IMR-90 (cell line): ENCODE data around the gene SMAD2. TPM values are rescaled to one million over a fixed set of nuclear protein-coding genes. Genes with fewer than 3 reads are reported as not detected.

ENCODE experiments used
- ATAC-seq: fragments of 200-7000 bp; cut with Tn5 transposase; 2 replicates; pipeline ENCODE4 v1.9.1; 2020; ENCODE audit warnings: low read depth, mild to moderate bottlenecking, moderate library complexity
- BruUV-seq: library from RNA; stranded (reverse); fragments of 400-500 nt; replicated peaks from 2 replicates; lab custom pipeline; 2021; lab: Mats Ljungman, UMichigan
- CTCF ChIA-PET: fragments of 300-600 bp; formaldehyde crosslinking; extraction: SDS; loops from one replicate; lab custom pipeline; 2021; ENCODE audit warnings: antibody characterized with exemption; lab: Yijun Ruan, JAX
- POLR2A ChIA-PET: fragments of 300-600 bp; sonication (Branson Sonifier 250); formaldehyde crosslinking; loops from one replicate; lab custom pipeline; 2022; ENCODE audit warnings: antibody characterized with exemption; ENCODE audit not compliant: unreplicated experiment; lab: Charles Lee
- DNase-seq: peaks from one replicate; pipeline ENCODE4 v3.0.0; 2013
- H2AFZ ChIP-seq: replicated peaks from 2 replicates; pipeline ENCODE3; 2013; ENCODE audit warnings: low read length, mild to moderate bottlenecking; ENCODE audit not compliant: poor library complexity
- H2AK5ac ChIP-seq: 2 replicates; pipeline ENCODE4 v1.6.1; 2013; ENCODE audit warnings: low read depth, low read length, inconsistent platforms
- H2AK9ac ChIP-seq: replicated peaks from 2 replicates; pipeline ENCODE3; 2013; ENCODE audit warnings: mild to moderate bottlenecking, low read depth, low read length, moderate library complexity; ENCODE audit not compliant: poor library complexity
- H2BK120ac ChIP-seq: 2 replicates; pipeline ENCODE4 v1.6.1; 2013; ENCODE audit warnings: low read depth, low read length, inconsistent platforms
- H2BK15ac ChIP-seq: 3 replicates; pipeline ENCODE4 v1.6.1; 2013; ENCODE audit warnings: low read depth, low read length, inconsistent platforms
- H2BK20ac ChIP-seq: 2 replicates; pipeline ENCODE4 v1.6.1; 2013; ENCODE audit warnings: low read depth, mild to moderate bottlenecking, inconsistent platforms, low read length, moderate library complexity
- H2BK5ac ChIP-seq: 2 replicates; pipeline ENCODE4 v1.6.1; 2013; ENCODE audit warnings: mild to moderate bottlenecking, low read depth, low read length, inconsistent platforms; ENCODE audit not compliant: poor library complexity, severe bottlenecking
- H3K14ac ChIP-seq: replicated peaks from 2 replicates; pipeline ENCODE4 v1.6.1; 2013; ENCODE audit warnings: low read depth, low read length, inconsistent platforms
- H3K18ac ChIP-seq: 2 replicates; pipeline ENCODE4 v1.6.1; 2013; ENCODE audit warnings: low read depth, low read length, control low read depth
- H3K23ac ChIP-seq: 2 replicates; pipeline ENCODE4 v1.6.1; 2013; ENCODE audit warnings: low read depth, low read length, inconsistent platforms
- H3K27ac ChIP-seq: 2 replicates; pipeline ENCODE4 v1.5.1; 2013; ENCODE audit warnings: mild to moderate bottlenecking, control low read depth, low read length; ENCODE audit not compliant: insufficient read depth
- H3K27me3 ChIP-seq: 2 replicates; pipeline ENCODE4 v1.6.1; 2013; ENCODE audit warnings: low read length; ENCODE audit not compliant: control insufficient read depth, insufficient read depth
- H3K36me3 ChIP-seq: 2 replicates; pipeline ENCODE4 v1.6.1; 2013; ENCODE audit warnings: low read length, mixed read lengths; ENCODE audit not compliant: control insufficient read depth, insufficient read depth
- H3K4ac ChIP-seq: 2 replicates; pipeline ENCODE4 v1.6.1; 2013; ENCODE audit warnings: low read depth, low read length, inconsistent platforms
- H3K4me1 ChIP-seq: 2 replicates; pipeline ENCODE4 v1.6.1; 2013; ENCODE audit warnings: low read length, mixed read lengths; ENCODE audit not compliant: control insufficient read depth, insufficient read depth
- H3K4me2 ChIP-seq: 2 replicates; pipeline ENCODE4 v1.6.1; 2013; ENCODE audit warnings: low read depth, mild to moderate bottlenecking, control low read depth, low read length, moderate library complexity
- H3K4me3 ChIP-seq: 2 replicates; pipeline ENCODE4 v1.5.1; 2013; ENCODE audit warnings: low read depth, mild to moderate bottlenecking, control low read depth, low read length, moderate library complexity; ENCODE audit not compliant: insufficient read depth
- H3K56ac ChIP-seq: 2 replicates; pipeline ENCODE4 v1.6.1; 2013; ENCODE audit warnings: low read length, inconsistent platforms; ENCODE audit not compliant: insufficient read depth; ENCODE audit errors: extremely low read depth
- H3K79me1 ChIP-seq, 2 experiments: 2 replicates each; pipeline ENCODE4 v1.6.1; 2013; ENCODE audit warnings: low read length in 2 of 2, inconsistent platforms in 1 of 2, low read depth in 1 of 2
- H3K9ac ChIP-seq: 2 replicates; pipeline ENCODE4 v1.6.1; 2013; ENCODE audit warnings: low read depth, low read length, control low read depth
- H3K9me1 ChIP-seq: 2 replicates; pipeline ENCODE4 v1.6.1; 2013; ENCODE audit warnings: low read length, inconsistent platforms; ENCODE audit not compliant: insufficient read depth
- H3K9me3 ChIP-seq: 2 replicates; pipeline ENCODE4 v1.6.1; 2013; ENCODE audit warnings: low read length; ENCODE audit not compliant: control insufficient read depth, insufficient read depth
- H4K20me1 ChIP-seq: 2 replicates; pipeline ENCODE4 v1.6.1; 2013; ENCODE audit warnings: low read length, inconsistent platforms; ENCODE audit not compliant: insufficient read depth
- H4K5ac ChIP-seq: 2 replicates; pipeline ENCODE4 v1.6.1; 2013; ENCODE audit warnings: mild to moderate bottlenecking, low read depth, low read length, control low read depth
- H4K8ac ChIP-seq, 2 experiments: 2 replicates each; pipeline ENCODE4 v1.6.1; 2013; ENCODE audit warnings: low read depth in 2 of 2, low read length in 2 of 2, control low read depth in 1 of 2, inconsistent platforms in 1 of 2
- H4K91ac ChIP-seq: 2 replicates; pipeline ENCODE4 v1.6.1; 2013; ENCODE audit warnings: low read depth, low read length, inconsistent platforms; ENCODE audit not compliant: insufficient read depth
- CHD1 ChIP-seq: IDR thresholded peaks from 2 replicates; pipeline ENCODE4 v1.6.1; 2012; ENCODE audit warnings: low read depth, low read length, improper control_type of control experiment
- ELK1 ChIP-seq: fragments of 150-350 bp; IDR thresholded peaks from 2 replicates; pipeline ENCODE4 v1.6.1; 2016; ENCODE audit warnings: low read depth, mild to moderate bottlenecking, low read length, moderate library complexity, borderline replicate concordance
- FOS ChIP-seq: fragments of 150-350 bp; IDR thresholded peaks from 2 replicates; pipeline ENCODE4 v1.6.1; 2016; ENCODE audit warnings: low read depth, low read length
- MAFK ChIP-seq: IDR thresholded peaks from 2 replicates; pipeline ENCODE4 v1.6.1; 2012; ENCODE audit warnings: low read depth, low read length, improper control_type of control experiment
- NFE2L2 ChIP-seq: fragments of 150-350 bp; IDR thresholded peaks from 2 replicates; pipeline ENCODE4 v1.6.1; 2016; ENCODE audit warnings: low read depth, mild to moderate bottlenecking, low read length
- RCOR1 ChIP-seq: IDR thresholded peaks from 2 replicates; pipeline ENCODE4 v1.6.1; 2012; ENCODE audit warnings: mild to moderate bottlenecking, low read length, improper control_type of control experiment; ENCODE audit not compliant: insufficient replicate concordance
- SMC3 ChIP-seq: fragments of 150-350 bp; IDR thresholded peaks from 2 replicates; pipeline ENCODE4 v1.6.1; 2016; ENCODE audit warnings: low read depth, mild to moderate bottlenecking, antibody characterized with exemption, low read length, moderate library complexity
- WGBS, 2 experiments: methylation state at CpG; one replicate each; pipeline versions ENCODE4 v1.1.5 to v1.1.7; 2013; ENCODE audit warnings: missing lambda C conversion rate in 2 of 2; ENCODE audit not compliant: insufficient read length in 1 of 2; ENCODE audit errors: extremely low coverage in 2 of 2; 5-methylcytosine and 5-hydroxymethylcytosine counted together
- dilution Hi-C: fragments of 300-500 bp; cut with HindIII; formaldehyde crosslinking; loops from one replicate; pipeline ENCODE4 v1.14.3; 2018; ENCODE audit warnings: low sequenced_read_pairs; ENCODE audit not compliant: unreplicated experiment
- in situ Hi-C: fragments of 300-500 bp; cut with MboI; formaldehyde crosslinking; loops from 3 replicates; pipeline ENCODE4 v1.14.3; 2019; ENCODE audit warnings: low sequenced_read_pairs, inconsistent platforms, mixed read lengths
- intact Hi-C: fragments of 100-400 bp; cut with micrococcal nuclease; formaldehyde crosslinking; loops from 2 replicates; pipeline ENCODE4 v1.10.0; 2022
- polyA plus RNA-seq, 3 experiments: library from polyadenylated mRNA; depleted of rRNA; stranded (reverse); fragments of >200 nt; gene quantifications; 2 replicates each; pipeline ENCODE4 v1.2.3, GENCODE V29; 2012; ENCODE audit warnings: low replicate concordance in 1 of 3
- total RNA-seq: library from RNA; depleted of rRNA; stranded (reverse); fragments of >200 nt; gene quantifications from 2 replicates; pipeline ENCODE4 v1.2.3, GENCODE V29; 2012

Gene SMAD2
- total and polyA plus RNA-seq, 2 of the 4 experiments (the other 2 are of a cell fraction) = 41.7 to 171 TPM

GRCh38 chr18:47917923-47918610 lies 12.4 kb downstream of the SMAD2 start:
- CTCF ChIA-PET = no interaction called here
- BruUV-seq = no TSS peak
- H2BK15ac ChIP-seq = no peak overlapping the region
- dilution Hi-C loops (no loop called here), in situ Hi-C loops (no loop called here), intact Hi-C loops (no loop called here)
- H3K9me1 ChIP-seq = peaks cover 7% of the 10 kb centered on the region
- H2BK5ac ChIP-seq = no peak overlapping the region
- no peak overlapping the region for H2AK9ac ChIP-seq
- no peak overlapping the region for H4K8ac ChIP-seq
- no peak overlapping the region for H2BK20ac ChIP-seq
- POLR2A ChIA-PET = no interaction called here
- H3K27me3 ChIP-seq = no peaks in the 10 kb centered on the region
- no peaks in the 10 kb centered on the region for H3K36me3 ChIP-seq
- no peak overlapping the region for H3K27ac ChIP-seq
- H3K4me1 ChIP-seq = no peaks in the 10 kb centered on the region; the same call in 1 of the 2 replicates
- no peak overlapping the region for H3K4ac ChIP-seq
- no peaks in the 10 kb centered on the region for H3K9me3 ChIP-seq
- no peak overlapping the region for H2BK120ac ChIP-seq
- no CpG with 5 or more reads among the region's 8 CpGs for WGBS, 2 experiments
- no peak overlapping the region for H4K91ac ChIP-seq
- H3K4me2 ChIP-seq = no peak overlapping the region
- H3K14ac ChIP-seq = no peak overlapping the region
- DNase-seq (no peak), ATAC-seq (no peak)
- no peak overlapping the region for H2AFZ ChIP-seq
- no peak overlapping the region for H4K5ac ChIP-seq
- H3K4me3 ChIP-seq = no peak overlapping the region
- peaks cover 10 to 70% of the 10 kb centered on the region in 2 experiments for H3K79me1 ChIP-seq
- H3K23ac ChIP-seq = no peak overlapping the region
- no peak overlapping the region for H3K18ac ChIP-seq
- H3K56ac ChIP-seq = no peak overlapping the region
- no peak overlapping the region for H3K9ac ChIP-seq
- H4K20me1 ChIP-seq = peaks cover 74% of the 10 kb centered on the region
- no peak overlapping the region for H2AK5ac ChIP-seq
- no peak for TF ChIP-seq SMC3
- TF ChIP-seq NFE2L2 = no peak
- no peak for TF ChIP-seq MAFK
- no peak for TF ChIP-seq FOS
- no peak for TF ChIP-seq ELK1
- no peak for TF ChIP-seq RCOR1
- no peak for TF ChIP-seq CHD1
